ENCODE results near the gene ITPA. TPM values are rescaled to one million over a fixed set of nuclear protein-coding genes. Genes with fewer than 3 reads are reported as not detected.

Gene ITPA
- total and polyA plus RNA-seq, 2 of the 13 experiments (the other 11 are each of a cell fraction or from before 2014, with no cell fraction given), result 60.1 to 103 TPM

- TF ChIP-seq RERE (CRISPR knock-in tag; IDR thresholded peaks at IDR 0.05; ENCODE audit: low read depth) (no peak), PLRG1 (conservative IDR thresholded peaks at IDR 0.05) (no peak), ZNF891 (CRISPR knock-in tag; IDR thresholded peaks at IDR 0.05) (no peak; the same call in 1 of the 2 replicates), SETDB1 (CRISPR knock-in tag; IDR thresholded peaks at IDR 0.05; ENCODE audit: borderline replicate concordance) (peak; percentile 80; the same call in 1 of the 2 replicates), POLR2G (IDR thresholded peaks at IDR 0.05; ENCODE audit: low read depth, low read length) (no peak; the same call in 1 of the 2 replicates), UBTF (CRISPR knock-in tag; IDR thresholded peaks at IDR 0.05) (no peak), ZNF780A (CRISPR knock-in tag; IDR thresholded peaks at IDR 0.05) (peak; percentile 16; the same call in 1 of the 2 replicates), ZBTB26 (CRISPR knock-in tag; IDR thresholded peaks at IDR 0.05; ENCODE audit: borderline replicate concordance) (no peak), ZBTB49 (CRISPR knock-in tag; IDR thresholded peaks at IDR 0.05; ENCODE audit: borderline replicate concordance) (peak; percentile 13; the same call in 1 of the 2 replicates), U2AF1 (optimal IDR thresholded peaks at IDR 0.05; ENCODE audit: low read depth, low read length) (peak; percentile 53), HOXA5 (CRISPR knock-in tag; IDR thresholded peaks at IDR 0.05) (no peak), REL (CRISPR knock-in tag; conservative IDR thresholded peaks at IDR 0.05) (0 out of 2 replicates have a peak, but pooled peaks have one; percentile 50), ZMAT5 (CRISPR knock-in tag; IDR thresholded peaks at IDR 0.05; ENCODE audit: borderline replicate concordance, low read depth) (no peak), ZNF432 (CRISPR knock-in tag; IDR thresholded peaks at IDR 0.05; ENCODE audit: borderline replicate concordance) (no peak), ZSCAN22 (CRISPR knock-in tag; IDR thresholded peaks at IDR 0.05) (no peak), ZNF501 (CRISPR knock-in tag; IDR thresholded peaks at IDR 0.05) (peak; percentile 73)
These were observed 40.3 kb upstream of the ITPA start (continued) for GRCh38 chr20:3168829-3169590.

Data from HepG2 (cell line).